KOPT-K1 (cell line): ENCODE data around the gene TFPI2.
"Not testable (repeated sequence)": the region's sequence is repeated elsewhere in the genome, so short reads cannot be mapped to it uniquely, and the experiment has no call there.

ENCODE experiments used
- H3K27ac ChIP-seq: fragments of 200-600 bp; sonication (generic); 2 replicates; pipeline ENCODE4 v1.5.1; 2016; ENCODE audit warnings: antibody characterized with exemption, mild to moderate bottlenecking, low read depth, low read length; ENCODE audit not compliant: poor library complexity, severe bottlenecking
- H3K36me3 ChIP-seq: fragments of 200-600 bp; sonication (generic); 2 replicates; pipeline ENCODE4 v1.5.1; 2017; ENCODE audit warnings: antibody characterized with exemption, mild to moderate bottlenecking, low read length, moderate library complexity; ENCODE audit not compliant: insufficient read depth
- H3K9me3 ChIP-seq: fragments of 200-600 bp; sonication (generic); 2 replicates; pipeline ENCODE4 v1.5.1; 2017; ENCODE audit warnings: antibody characterized with exemption, low read length, mild to moderate bottlenecking; ENCODE audit not compliant: insufficient read depth, poor library complexity, severe bottlenecking

Gene TFPI2

DNA sequence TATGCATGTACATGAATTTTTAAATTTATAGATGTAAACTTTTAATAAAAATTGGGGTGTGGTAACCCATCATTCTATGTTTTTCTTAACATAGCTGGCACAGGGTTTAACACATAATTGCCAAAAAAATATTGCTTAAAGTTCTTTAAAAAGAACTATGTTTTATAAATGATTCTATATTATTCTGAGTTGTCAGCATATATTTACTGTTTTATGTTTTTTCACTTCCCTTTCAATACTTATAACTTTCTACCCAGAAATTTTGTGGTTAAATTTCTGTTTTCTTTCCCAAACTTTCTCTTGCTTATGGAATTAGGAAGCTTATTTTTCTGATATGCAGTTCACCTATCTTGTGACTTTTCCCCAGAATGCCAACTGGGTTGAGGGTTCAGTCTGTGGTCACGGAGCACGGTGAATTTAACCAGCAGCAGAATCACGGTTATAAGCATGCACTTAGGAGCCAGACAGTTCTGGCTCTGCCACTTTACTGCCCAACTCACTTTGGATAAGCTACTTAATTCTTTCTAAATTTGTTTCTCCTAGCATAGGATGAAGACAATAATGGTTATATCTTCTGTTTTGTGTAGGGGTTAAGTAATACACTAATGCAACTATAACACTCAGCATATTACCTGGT, 24.8 kb upstream of the TFPI2 start:
- H3K36me3 ChIP-seq, H3K27ac ChIP-seq, H3K9me3 ChIP-seq: not testable (repeated sequence)

- H3K9me3 ChIP-seq, result no peaks in the 10 kb centered on the region
- H3K27ac ChIP-seq, result no peak overlapping the region
Observed at GRCh38 chr7:93914581-93915066, 24.1 kb upstream of the TFPI2 start.

DNA sequence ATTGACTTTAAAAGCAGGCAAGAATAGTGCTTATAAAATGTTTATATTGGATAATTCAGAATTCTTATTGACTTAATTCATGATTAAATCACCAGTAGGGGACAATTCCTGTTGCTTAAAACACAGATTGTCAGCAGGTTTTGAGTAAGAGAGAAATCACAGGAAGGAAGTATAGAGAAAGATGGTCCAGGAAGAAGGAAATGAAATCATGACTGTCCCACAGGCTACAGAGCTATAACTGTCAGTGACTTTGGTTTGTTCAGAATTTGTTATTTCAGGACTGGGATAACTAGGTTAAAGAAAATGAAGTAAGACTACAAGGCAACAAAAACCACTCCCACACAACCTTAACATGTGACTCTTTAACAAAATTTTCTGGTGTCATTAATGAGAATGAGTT, 22.6 kb upstream of the TFPI2 start:
- no peaks in the 10 kb centered on the region for H3K9me3 ChIP-seq
- no peak overlapping the region for H3K27ac ChIP-seq
- H3K36me3 ChIP-seq, result no peaks in the 10 kb centered on the region

More at GRCh38 chr7:93914581-93915066, 24.1 kb upstream of the TFPI2 start:
- H3K36me3 ChIP-seq, result no peaks in the 10 kb centered on the region

GRCh38 chr7:93911661-93912060, 21.1 kb upstream of the TFPI2 start:
- H3K27ac ChIP-seq, H3K9me3 ChIP-seq: not testable (repeated sequence)

DNA sequence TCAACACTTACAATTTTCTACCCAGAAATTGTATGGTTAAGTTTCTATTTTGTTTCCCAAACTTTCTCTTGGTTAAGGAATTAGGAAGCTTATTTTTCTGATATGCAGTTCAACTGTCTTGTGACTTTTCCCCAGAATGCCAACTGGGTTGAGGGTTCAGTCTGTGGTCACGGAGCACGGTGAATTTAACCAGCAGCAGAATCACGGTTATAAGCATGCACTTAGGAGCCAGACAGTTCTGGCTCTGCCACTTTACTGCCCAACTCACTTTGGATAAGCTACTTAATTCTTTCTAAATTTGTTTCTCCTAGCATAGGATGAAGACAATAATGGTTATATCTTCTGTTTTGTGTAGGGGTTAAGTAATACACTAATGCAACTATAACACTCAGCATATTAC, 20.7 kb upstream of the TFPI2 start:
- H3K9me3 ChIP-seq, H3K27ac ChIP-seq, H3K36me3 ChIP-seq: not testable (repeated sequence)

More at GRCh38 chr7:93911661-93912060, 21.1 kb upstream of the TFPI2 start:
- H3K36me3 ChIP-seq, result not testable (repeated sequence)

DNA sequence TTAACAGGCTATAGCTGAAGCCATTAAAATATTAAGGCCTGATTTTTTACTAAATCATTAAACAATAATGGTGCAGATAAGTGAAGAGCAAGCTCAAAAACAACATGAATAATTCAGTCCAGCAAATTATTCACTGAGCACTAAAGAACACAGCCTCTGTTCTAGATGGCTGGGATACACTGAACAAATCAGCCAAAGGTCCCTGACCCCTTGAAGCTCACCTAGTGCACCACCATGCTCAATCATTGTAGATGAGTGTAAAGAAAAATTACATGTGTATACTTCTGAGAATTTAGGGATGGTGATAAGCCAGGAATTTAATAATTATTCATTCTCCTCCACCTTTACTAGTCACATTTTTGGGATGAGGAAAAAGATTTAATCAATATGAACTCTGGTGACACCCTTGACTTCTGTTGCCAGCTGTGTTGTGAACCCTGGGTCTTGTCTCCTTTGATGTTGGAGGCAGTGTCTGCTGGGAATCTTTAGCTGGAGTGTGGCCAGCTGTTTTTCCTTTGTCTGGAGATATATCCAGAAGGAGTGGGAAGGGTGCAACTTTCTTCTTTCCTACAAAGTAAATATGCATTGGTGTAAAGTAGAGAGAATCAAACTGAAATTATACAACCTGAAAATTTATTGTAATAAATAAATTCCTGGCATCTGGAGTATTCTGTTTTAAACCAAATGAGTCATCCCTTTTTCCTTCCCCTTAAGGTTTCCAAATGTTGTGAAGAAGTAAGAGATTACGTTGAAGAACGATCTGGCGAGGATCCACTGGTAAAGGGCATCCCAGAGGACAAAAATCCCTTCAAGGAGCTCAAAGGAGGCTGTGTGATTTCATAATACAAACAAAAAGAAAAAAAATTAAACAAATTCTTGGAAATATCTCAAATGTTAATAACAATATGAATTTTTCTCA, 19.8 kb upstream of the TFPI2 start:
- Histone ChIP-seq H3K36me3 (no peaks in the 10 kb centered on the region), H3K9me3 (no peaks in the 10 kb centered on the region), H3K27ac (no peak overlapping the region)

- no peaks in the 10 kb centered on the region for H3K9me3 ChIP-seq
- no peak within 1 kb of the TSS for H3K27ac ChIP-seq
- no peaks in the 10 kb centered on the region for H3K36me3 ChIP-seq
Observed at GRCh38 chr7:93906267-93906666, 15.7 kb upstream of the TFPI2 start, which contains the start of gene GNGT1. Gene GNGT1, plus strand, starts transcription at chr7:93906567. Its CDS starts 180 bp downstream, at chr7:93906747.

GRCh38 chr7:93902777-93903423, 12.3 kb upstream of the TFPI2 start:
- Histone ChIP-seq H3K27ac (no peak overlapping the region), H3K9me3 (no peaks in the 10 kb centered on the region), H3K36me3 (no peaks in the 10 kb centered on the region)

DNA sequence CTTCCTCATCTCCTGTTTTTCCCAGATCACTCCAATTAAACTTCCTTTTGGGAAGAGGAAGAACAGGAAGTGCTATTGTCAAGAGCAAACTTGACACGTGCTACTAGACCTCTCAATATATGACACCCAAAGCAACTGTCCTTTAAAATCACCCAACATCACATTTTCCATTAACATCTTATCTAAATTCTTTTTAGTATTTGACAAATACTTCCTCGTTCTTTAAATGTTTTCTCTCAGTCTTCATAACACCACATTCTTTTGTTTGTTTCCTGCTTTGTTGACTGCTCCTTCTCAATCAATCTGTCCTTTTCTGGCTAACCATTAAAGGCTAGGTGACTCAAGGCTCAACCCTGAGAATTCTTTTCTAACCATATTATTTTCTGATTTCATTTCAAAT, 7.1 kb upstream of the TFPI2 start:
- H3K27ac ChIP-seq, result no peak overlapping the region
- no peaks in the 10 kb centered on the region for H3K9me3 ChIP-seq

DNA sequence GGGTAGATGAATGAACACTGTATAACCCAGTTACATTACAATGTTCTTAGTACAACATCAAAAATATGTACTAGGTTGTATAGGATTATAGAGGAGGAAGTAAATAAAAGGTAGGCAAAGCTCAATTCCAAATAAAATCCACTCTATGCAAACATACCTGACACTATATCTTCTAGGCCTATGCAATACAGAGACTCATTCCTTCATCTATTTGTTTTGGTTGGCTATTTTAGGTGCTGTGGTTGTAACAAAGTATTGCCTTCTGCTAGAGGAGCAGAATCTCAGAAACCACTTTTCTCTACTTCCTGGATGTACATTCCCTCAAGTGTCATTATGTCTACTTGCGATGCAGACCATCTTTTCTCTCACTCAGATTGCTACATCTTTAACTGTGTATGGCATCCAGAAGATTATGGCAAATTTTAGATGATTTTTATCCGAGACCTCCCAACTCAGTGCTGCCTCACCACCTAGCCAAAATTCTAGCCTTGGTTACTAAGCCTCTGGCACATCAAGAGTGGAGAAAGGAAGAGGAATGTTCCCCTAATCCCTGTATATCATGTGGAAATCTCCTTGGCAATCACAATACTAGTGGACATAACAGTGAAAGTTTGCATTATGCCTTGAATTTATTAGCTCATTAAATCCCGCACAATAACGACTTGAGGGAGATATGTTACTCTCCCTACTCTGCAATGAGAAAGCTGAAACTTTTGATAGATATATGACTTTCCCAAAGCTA, 5.5 kb upstream of the TFPI2 start:
- H3K36me3 ChIP-seq, result no peaks in the 10 kb centered on the region
- no peak overlapping the region for H3K27ac ChIP-seq
- no peaks in the 10 kb centered on the region for H3K9me3 ChIP-seq

More for the DNA sequence above, 7.1 kb upstream of the TFPI2 start:
- H3K36me3 ChIP-seq, result no peaks in the 10 kb centered on the region

GRCh38 chr7:93894966-93895640, 4.5 kb upstream of the TFPI2 start:
- H3K27ac ChIP-seq, result no peak overlapping the region

GRCh38 chr7:93894426-93894825, 3.9 kb upstream of the TFPI2 start:
- no peaks in the 10 kb centered on the region for H3K9me3 ChIP-seq

More at GRCh38 chr7:93894966-93895640, 4.5 kb upstream of the TFPI2 start:
- H3K36me3 ChIP-seq, result no peaks in the 10 kb centered on the region
- H3K9me3 ChIP-seq, result no peaks in the 10 kb centered on the region

DNA sequence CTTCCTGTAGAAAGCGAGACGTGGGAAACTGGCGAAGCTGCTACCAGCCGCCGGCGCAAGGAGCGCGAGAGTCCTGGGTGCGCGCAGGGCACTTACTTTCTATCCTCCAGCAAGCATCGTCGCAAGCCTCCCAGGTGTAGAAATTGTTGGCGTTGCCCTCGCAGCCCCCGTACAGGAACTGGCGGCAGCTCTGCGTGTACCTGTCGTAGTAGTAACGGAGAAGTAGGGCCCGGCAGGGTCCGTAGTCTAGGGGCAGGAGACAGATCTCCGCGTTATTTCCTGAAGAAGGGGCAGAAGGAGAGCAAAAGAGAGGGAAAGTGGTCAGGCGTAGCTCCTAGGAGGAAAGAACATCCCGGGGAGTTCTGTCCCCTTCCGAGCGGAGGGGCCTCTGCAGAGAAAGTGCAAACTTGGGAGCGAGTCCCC, 501 bp downstream of the TFPI2 start:
- Histone ChIP-seq H3K9me3 (no peaks in the 10 kb centered on the region), H3K36me3 (no peaks in the 10 kb centered on the region), H3K27ac (no peak overlapping the region)

More at GRCh38 chr7:93894426-93894825, 3.9 kb upstream of the TFPI2 start:
- Histone ChIP-seq H3K27ac (no peak overlapping the region), H3K36me3 (no peaks in the 10 kb centered on the region)

DNA sequence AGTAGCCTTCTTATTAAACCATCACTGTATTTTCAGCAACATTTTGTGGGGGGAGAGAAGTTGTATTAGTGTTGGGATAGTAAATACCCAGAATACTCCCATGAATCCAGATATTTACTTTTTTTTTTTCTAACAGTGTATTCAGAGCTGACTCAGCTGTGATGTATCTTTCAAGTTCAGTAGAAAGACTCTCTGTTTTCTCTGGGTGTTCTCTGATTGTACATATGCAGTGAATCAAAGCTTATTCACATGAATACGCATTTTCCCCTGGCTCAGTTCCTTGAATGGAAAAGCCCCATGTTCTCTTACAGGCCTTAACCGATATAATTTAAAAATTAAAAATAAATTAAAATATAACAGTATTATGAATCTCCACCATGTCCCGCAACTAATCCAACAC, 1.3 kb downstream of the TFPI2 start:
- H3K9me3 ChIP-seq, result no peaks in the 10 kb centered on the region
- no peak overlapping the region for H3K27ac ChIP-seq
- H3K36me3 ChIP-seq, result no peaks in the 10 kb centered on the region
